ENCODE data around the gene CCL5. TPM values are rescaled to one million over a fixed set of nuclear protein-coding genes. Genes with fewer than 3 reads are reported as not detected.

The CCL5 gene
- total RNA-seq, 1 donor from 2014 or later: 22.5 TPM

GRCh38 chr17:35841101-35841500 is 39.1 kb downstream of the CCL5 start:
- no peak for TF ChIP-seq CTCF (IDR thresholded peaks at IDR 0.05)

DNA sequence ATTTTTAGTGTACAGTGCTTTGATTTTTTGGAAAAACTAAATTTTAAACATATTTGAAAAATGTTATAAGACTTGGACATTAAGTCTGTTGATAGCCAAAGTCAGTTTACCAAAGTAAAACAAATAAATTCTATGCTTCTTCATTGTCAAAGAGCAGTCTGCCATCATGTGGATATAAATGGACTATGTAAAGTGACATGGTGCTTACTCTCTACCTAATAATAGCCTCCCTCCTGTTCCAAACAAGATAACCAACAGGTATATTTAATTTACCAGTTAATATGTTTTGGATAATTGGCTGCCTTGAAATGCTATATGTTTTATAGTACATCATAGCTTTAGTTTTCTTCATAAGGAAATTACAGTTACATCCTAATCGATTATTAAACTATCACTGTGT is 55.0 kb downstream of the CCL5 start:
- Histone ChIP-seq H3K27me3 (no peaks in the 10 kb centered on the region), H3K27ac (no peak overlapping the region), H3K4me1 (no peaks in the 10 kb centered on the region), H3K36me3 (peaks cover 99% of the 10 kb centered on the region), H3K9me3 (no peaks in the 10 kb centered on the region), H3K4me3 (no peak overlapping the region)
- TF ChIP-seq CTCF (IDR thresholded peaks at IDR 0.05): no peak
- DNase-seq: no peak
- ATAC-seq: no peak
- intact Hi-C loops (cut with DNase I): no loop called here

More at GRCh38 chr17:35841101-35841500, 39.1 kb downstream of the CCL5 start:
- no peaks in the 10 kb centered on the region for H3K9me3 ChIP-seq
- no peaks in the 10 kb centered on the region for H3K27me3 ChIP-seq
- H3K4me1 ChIP-seq: no peaks in the 10 kb centered on the region
- no peak overlapping the region for H3K4me3 ChIP-seq
- no peak overlapping the region for H3K27ac ChIP-seq
- intact Hi-C loops (cut with DNase I): no loop called here
- DNase-seq (no peak), ATAC-seq (no peak)
- H3K36me3 ChIP-seq: peaks cover 100% of the 10 kb centered on the region

Other genes starting within 250 kb of the CCL5 start
- 2.2 TPM for gene RASL10B, start 148.7 kb downstream of the CCL5 start, total RNA-seq
- not detected for gene GAS2L2, start 127.1 kb downstream of the CCL5 start, total RNA-seq
- not detected for gene C17orf50, start 119.5 kb downstream of the CCL5 start, total RNA-seq
- gene MMP28, start 84.7 kb downstream of the CCL5 start, total RNA-seq: 55.6 TPM
- 142 TPM for gene TAF15, start 70.9 kb downstream of the CCL5 start, total RNA-seq
- gene HEATR9, start 11.5 kb downstream of the CCL5 start, total RNA-seq: 0.17 TPM
- gene RDM1, start 50.4 kb upstream of the CCL5 start, total RNA-seq: not detected
- not detected for gene LYZL6, start 63.4 kb upstream of the CCL5 start, total RNA-seq
- gene CCL16, start 101.1 kb upstream of the CCL5 start, total RNA-seq: 0.58 TPM
- gene CCL14, start 106.4 kb upstream of the CCL5 start, total RNA-seq: 110 TPM
- 1.3 TPM for gene CCL15, start 121.2 kb upstream of the CCL5 start, total RNA-seq
- 26.5 TPM for gene CCL23, start 137.6 kb upstream of the CCL5 start, total RNA-seq
- gene CCL18, start 183.9 kb upstream of the CCL5 start, total RNA-seq: 31.9 TPM
- gene CCL3, start 209.8 kb upstream of the CCL5 start, total RNA-seq: 9.9 TPM
- 12.5 TPM for gene CCL4, start 223.5 kb upstream of the CCL5 start, total RNA-seq